ENCODE measurements around the gene TADA1. TPM values are rescaled to one million over a fixed set of nuclear protein-coding genes. Genes with fewer than 3 reads are reported as not detected.

Gene TADA1
- polyA plus RNA-seq, 4 donors: 9.0 to 17.4 (median 11.3) TPM

- H3K4me1 ChIP-seq (ENCODE audit: control insufficient read depth in 3 of 3, insufficient read depth in 2 of 3, low read depth in 1 of 3, low read length in 2 of 3): no peaks in the 10 kb centered on the region
- no peak for DNase-seq
- no peaks in the 10 kb centered on the region for H3K9me3 ChIP-seq (ENCODE audit: control insufficient read depth in 2 of 2, insufficient read depth in 1 of 2, low read depth in 1 of 2, low read length in 1 of 2)
- no peak overlapping the region for H3K4me3 ChIP-seq (ENCODE audit: low read depth in 1 of 3, low read length in 3 of 3)
- no peaks in the 10 kb centered on the region for H3K36me3 ChIP-seq (ENCODE audit: control insufficient read depth in 3 of 3, insufficient read depth in 2 of 3, low read depth in 1 of 3, low read length in 3 of 3)
- no peak for FAIRE-seq
- 64 to 77% (median 66%) methylated on average over 2 of the region's 2 CpGs for WGBS, 3 donors
- no peaks in the 10 kb centered on the region for H3K27me3 ChIP-seq (ENCODE audit: control insufficient read depth in 3 of 3, insufficient read depth in 3 of 3, low read length in 3 of 3)
- no peak overlapping the region for H3K27ac ChIP-seq (ENCODE audit: low read depth in 1 of 3, low read length in 2 of 3)
Measured at GRCh38 chr1:166905136-166905535, 29.1 kb upstream of the TADA1 start.

GRCh38 chr1:166903232-166903631 is 27.2 kb upstream of the TADA1 start:
- no peaks in the 10 kb centered on the region for H3K9me3 ChIP-seq (ENCODE audit: control insufficient read depth in 2 of 2, insufficient read depth in 1 of 2, low read depth in 1 of 2, low read length in 1 of 2)
- WGBS, 3 donors: 63 to 79% (median 64%) methylated on average over 1 of the region's 1 CpG
- no peak overlapping the region for H3K4me3 ChIP-seq (ENCODE audit: low read depth in 1 of 3, low read length in 3 of 3)
- H3K27me3 ChIP-seq (ENCODE audit: control insufficient read depth in 3 of 3, insufficient read depth in 3 of 3, low read length in 3 of 3): no peaks in the 10 kb centered on the region
- no peaks in the 10 kb centered on the region for H3K36me3 ChIP-seq (ENCODE audit: control insufficient read depth in 3 of 3, insufficient read depth in 2 of 3, low read depth in 1 of 3, low read length in 3 of 3)
- FAIRE-seq (no peak), DNase-seq (no peak)
- H3K4me1 ChIP-seq (ENCODE audit: control insufficient read depth in 3 of 3, insufficient read depth in 2 of 3, low read depth in 1 of 3, low read length in 2 of 3): no peaks in the 10 kb centered on the region
- H3K27ac ChIP-seq (ENCODE audit: low read depth in 1 of 3, low read length in 2 of 3): no peak overlapping the region

DNA sequence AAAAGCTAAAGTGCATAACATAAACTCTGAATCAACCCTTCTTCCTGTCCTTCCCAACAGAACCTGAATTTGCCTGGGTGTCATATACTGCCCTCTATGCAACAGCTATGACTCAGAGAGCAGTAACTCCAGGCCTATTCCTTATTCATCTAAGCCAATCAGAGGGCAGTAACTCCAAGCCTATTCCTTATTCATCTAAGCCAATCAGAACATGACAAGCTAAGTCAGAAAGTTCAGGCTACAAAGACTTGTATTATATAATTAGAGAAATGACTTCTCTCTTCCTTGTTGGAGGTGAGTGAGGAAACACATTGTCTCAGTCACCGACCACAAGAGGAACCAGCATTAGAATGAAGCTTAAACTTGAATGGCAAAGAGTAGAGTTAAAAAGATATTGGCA is 26.2 kb upstream of the TADA1 start:
- FAIRE-seq: no peak
- H3K4me1 ChIP-seq (ENCODE audit: control insufficient read depth in 3 of 3, insufficient read depth in 2 of 3, low read depth in 1 of 3, low read length in 2 of 3): no peaks in the 10 kb centered on the region
- H3K27ac ChIP-seq (ENCODE audit: low read depth in 1 of 3, low read length in 2 of 3): no peak overlapping the region
- 59 to 85% (median 75%) methylated on average over 1 of the region's 1 CpG for WGBS, 3 donors
- no peaks in the 10 kb centered on the region for H3K36me3 ChIP-seq (ENCODE audit: control insufficient read depth in 3 of 3, insufficient read depth in 2 of 3, low read depth in 1 of 3, low read length in 3 of 3)
- peak in 1 of 2 donors; percentile 38 for DNase-seq
- H3K27me3 ChIP-seq (ENCODE audit: control insufficient read depth in 3 of 3, insufficient read depth in 3 of 3, low read length in 3 of 3): no peaks in the 10 kb centered on the region
- H3K4me3 ChIP-seq (ENCODE audit: low read depth in 1 of 3, low read length in 3 of 3): no peak overlapping the region
- H3K9me3 ChIP-seq (ENCODE audit: control insufficient read depth in 2 of 2, insufficient read depth in 1 of 2, low read depth in 1 of 2, low read length in 1 of 2): peaks cover 0 to 6% of the 10 kb centered on the region in 2 donors

DNA sequence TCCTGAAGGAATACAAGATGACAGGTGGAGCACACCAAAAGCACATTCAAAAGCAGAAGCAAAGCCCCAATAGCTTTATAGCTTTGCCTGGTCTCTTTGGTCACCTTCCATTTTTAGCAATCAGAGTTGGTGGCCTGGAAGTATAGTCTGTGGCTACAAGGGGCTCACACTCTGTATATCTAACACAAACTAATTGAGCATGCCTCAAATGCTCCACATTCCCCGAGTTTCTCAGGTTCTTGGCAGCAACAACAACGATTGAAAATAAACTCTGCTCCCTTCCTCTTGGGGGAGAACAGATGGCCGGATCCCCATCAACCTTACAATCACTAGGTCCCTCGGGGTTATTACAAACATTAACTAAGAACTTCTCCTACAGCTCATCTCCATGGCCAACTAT is 24.9 kb upstream of the TADA1 start:
- WGBS, 3 donors: 38 to 47% (median 40%) methylated on average over 4 of the region's 4 CpGs
- DNase-seq: no peak
- Histone ChIP-seq H3K4me3 (ENCODE audit: low read depth in 1 of 3, low read length in 3 of 3) (no peak overlapping the region), H3K36me3 (ENCODE audit: control insufficient read depth in 3 of 3, insufficient read depth in 2 of 3, low read depth in 1 of 3, low read length in 3 of 3) (no peaks in the 10 kb centered on the region), H3K4me1 (ENCODE audit: control insufficient read depth in 3 of 3, insufficient read depth in 2 of 3, low read depth in 1 of 3, low read length in 2 of 3) (no peaks in the 10 kb centered on the region), H3K9me3 (ENCODE audit: control insufficient read depth in 2 of 2, insufficient read depth in 1 of 2, low read depth in 1 of 2, low read length in 1 of 2) (peaks cover 0 to 8% of the 10 kb centered on the region in 2 donors), H3K27me3 (ENCODE audit: control insufficient read depth in 3 of 3, insufficient read depth in 3 of 3, low read length in 3 of 3) (no peaks in the 10 kb centered on the region), H3K27ac (ENCODE audit: low read depth in 1 of 3, low read length in 2 of 3) (no peak overlapping the region)
- no peak for FAIRE-seq

GRCh38 chr1:166899769-166900168 is 23.7 kb upstream of the TADA1 start:
- no peak overlapping the region for H3K4me3 ChIP-seq (ENCODE audit: low read depth in 1 of 3, low read length in 3 of 3)
- DNase-seq (no peak), FAIRE-seq (no peak)
- H3K9me3 ChIP-seq (ENCODE audit: control insufficient read depth in 2 of 2, insufficient read depth in 1 of 2, low read depth in 1 of 2, low read length in 1 of 2): peaks cover 0 to 8% of the 10 kb centered on the region in 2 donors
- no peaks in the 10 kb centered on the region for H3K27me3 ChIP-seq (ENCODE audit: control insufficient read depth in 3 of 3, insufficient read depth in 3 of 3, low read length in 3 of 3)
- H3K27ac ChIP-seq (ENCODE audit: low read depth in 1 of 3, low read length in 2 of 3): no peak overlapping the region
- no peaks in the 10 kb centered on the region for H3K36me3 ChIP-seq (ENCODE audit: control insufficient read depth in 3 of 3, insufficient read depth in 2 of 3, low read depth in 1 of 3, low read length in 3 of 3)
- no peaks in the 10 kb centered on the region for H3K4me1 ChIP-seq (ENCODE audit: control insufficient read depth in 3 of 3, insufficient read depth in 2 of 3, low read depth in 1 of 3, low read length in 2 of 3)

DNA sequence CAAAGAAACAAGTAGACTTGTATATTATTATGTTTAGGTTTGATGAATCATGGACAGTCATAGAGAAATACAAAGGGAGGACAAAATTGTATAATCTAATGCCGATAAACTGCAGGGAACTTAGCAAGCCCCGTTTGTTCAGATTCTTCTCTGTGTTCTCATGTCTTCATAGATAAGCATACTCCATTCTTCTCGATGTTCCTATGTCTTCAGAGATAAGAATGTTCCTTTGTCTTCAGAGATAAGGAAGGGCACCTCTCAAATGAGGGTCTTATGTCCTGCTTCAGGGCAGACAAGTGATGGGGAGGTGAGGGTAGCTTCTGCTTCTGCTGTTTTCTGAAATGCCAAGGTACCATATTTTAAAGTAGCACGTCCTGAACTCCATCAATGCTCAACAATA is 19.7 kb upstream of the TADA1 start:
- FAIRE-seq: no peak

GRCh38 chr1:166889776-166890175 is 13.7 kb upstream of the TADA1 start:
- FAIRE-seq (no peak), DNase-seq (no peak)
- H3K9me3 ChIP-seq (ENCODE audit: control insufficient read depth in 2 of 2, insufficient read depth in 1 of 2, low read depth in 1 of 2, low read length in 1 of 2): no peaks in the 10 kb centered on the region
- H3K27me3 ChIP-seq (ENCODE audit: control insufficient read depth in 3 of 3, insufficient read depth in 3 of 3, low read length in 3 of 3): peaks cover 0 to 21% (median 2%) of the 10 kb centered on the region in 3 donors
- no peaks in the 10 kb centered on the region for H3K36me3 ChIP-seq (ENCODE audit: control insufficient read depth in 3 of 3, insufficient read depth in 2 of 3, low read depth in 1 of 3, low read length in 3 of 3)
- no peaks in the 10 kb centered on the region for H3K4me1 ChIP-seq (ENCODE audit: control insufficient read depth in 3 of 3, insufficient read depth in 2 of 3, low read depth in 1 of 3, low read length in 2 of 3)
- no peak overlapping the region for H3K4me3 ChIP-seq (ENCODE audit: low read depth in 1 of 3, low read length in 3 of 3)
- H3K27ac ChIP-seq (ENCODE audit: low read depth in 1 of 3, low read length in 2 of 3): no peak overlapping the region

More for the DNA sequence above, 19.7 kb upstream of the TADA1 start:
- DNase-seq: no peak
- no peak overlapping the region for H3K27ac ChIP-seq (ENCODE audit: low read depth in 1 of 3, low read length in 2 of 3)
- peaks cover 0 to 8% of the 10 kb centered on the region in 2 donors for H3K9me3 ChIP-seq (ENCODE audit: control insufficient read depth in 2 of 2, insufficient read depth in 1 of 2, low read depth in 1 of 2, low read length in 1 of 2)
- 46 to 71% (median 70%) methylated on average over 4 of the region's 4 CpGs for WGBS, 3 donors
- no peak overlapping the region for H3K4me3 ChIP-seq (ENCODE audit: low read depth in 1 of 3, low read length in 3 of 3)
- peaks cover 0 to 10% (median 2%) of the 10 kb centered on the region in 3 donors for H3K27me3 ChIP-seq (ENCODE audit: control insufficient read depth in 3 of 3, insufficient read depth in 3 of 3, low read length in 3 of 3)
- no peaks in the 10 kb centered on the region for H3K4me1 ChIP-seq (ENCODE audit: control insufficient read depth in 3 of 3, insufficient read depth in 2 of 3, low read depth in 1 of 3, low read length in 2 of 3)
- H3K36me3 ChIP-seq (ENCODE audit: control insufficient read depth in 3 of 3, insufficient read depth in 2 of 3, low read depth in 1 of 3, low read length in 3 of 3): no peaks in the 10 kb centered on the region

DNA sequence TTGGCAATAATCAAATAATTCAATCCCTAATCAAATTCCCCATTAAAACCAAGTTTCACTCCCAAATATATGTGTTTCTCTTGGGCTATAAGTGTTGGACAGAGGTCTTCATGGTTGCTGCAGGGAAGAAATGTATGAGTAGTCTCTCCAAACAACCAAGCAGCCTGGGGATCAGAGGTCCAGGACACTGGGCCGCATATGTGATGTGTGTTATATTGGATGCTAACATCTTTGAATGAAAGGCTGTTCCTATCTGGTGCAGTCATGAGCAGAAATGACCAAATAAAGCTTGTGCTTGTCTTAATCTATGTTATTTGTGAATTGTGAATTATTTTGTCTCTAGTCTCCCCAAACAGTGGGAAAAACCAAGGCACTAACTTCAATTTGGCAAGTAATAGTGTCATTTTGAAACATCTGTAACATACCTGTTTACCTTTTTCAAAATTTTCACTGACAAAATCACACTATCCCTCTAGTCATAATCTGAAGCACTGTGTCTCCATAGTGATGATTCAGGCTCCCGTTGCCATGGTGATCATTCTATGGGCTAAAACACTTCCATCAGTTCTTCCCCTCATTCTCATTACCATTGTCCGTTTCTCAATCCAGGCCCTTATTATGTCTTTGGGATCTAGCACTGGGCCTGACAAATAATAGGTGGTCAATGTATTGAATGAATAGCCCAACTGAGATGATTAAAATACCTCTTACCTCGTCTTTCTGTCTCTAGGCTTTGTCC is 12.5 kb upstream of the TADA1 start:
- FAIRE-seq (no peak), DNase-seq (no peak)
- Histone ChIP-seq H3K4me1 (ENCODE audit: control insufficient read depth in 3 of 3, insufficient read depth in 2 of 3, low read depth in 1 of 3, low read length in 2 of 3) (peaks cover 0 to 4% (median 0%) of the 10 kb centered on the region in 3 donors), H3K4me3 (ENCODE audit: low read depth in 1 of 3, low read length in 3 of 3) (no peak overlapping the region), H3K36me3 (ENCODE audit: control insufficient read depth in 3 of 3, insufficient read depth in 2 of 3, low read depth in 1 of 3, low read length in 3 of 3) (no peaks in the 10 kb centered on the region), H3K27ac (ENCODE audit: low read depth in 1 of 3, low read length in 2 of 3) (no peak overlapping the region), H3K9me3 (ENCODE audit: control insufficient read depth in 2 of 2, insufficient read depth in 1 of 2, low read depth in 1 of 2, low read length in 1 of 2) (no peaks in the 10 kb centered on the region), H3K27me3 (ENCODE audit: control insufficient read depth in 3 of 3, insufficient read depth in 3 of 3, low read length in 3 of 3) (peaks cover 0 to 30% (median 0%) of the 10 kb centered on the region in 3 donors)
- WGBS, 3 donors: 79 to 83% (median 82%) methylated on average over 4 of the region's 4 CpGs

- no peak for DNase-seq
- Histone ChIP-seq H3K4me3 (ENCODE audit: low read depth in 1 of 3, low read length in 3 of 3) (no peak overlapping the region), H3K9me3 (ENCODE audit: control insufficient read depth in 2 of 2, insufficient read depth in 1 of 2, low read depth in 1 of 2, low read length in 1 of 2) (no peaks in the 10 kb centered on the region), H3K36me3 (ENCODE audit: control insufficient read depth in 3 of 3, insufficient read depth in 2 of 3, low read depth in 1 of 3, low read length in 3 of 3) (no peaks in the 10 kb centered on the region), H3K4me1 (ENCODE audit: control insufficient read depth in 3 of 3, insufficient read depth in 2 of 3, low read depth in 1 of 3, low read length in 2 of 3) (peaks cover 0 to 4% (median 0%) of the 10 kb centered on the region in 3 donors), H3K27me3 (ENCODE audit: control insufficient read depth in 3 of 3, insufficient read depth in 3 of 3, low read length in 3 of 3) (peaks cover 0 to 29% (median 0%) of the 10 kb centered on the region in 3 donors), H3K27ac (ENCODE audit: low read depth in 1 of 3, low read length in 2 of 3) (no peak overlapping the region)
- FAIRE-seq: no peak
- 84 to 96% (median 88%) methylated on average over 3 of the region's 3 CpGs for WGBS, 3 donors
Measured at GRCh38 chr1:166884971-166885370, 8.9 kb upstream of the TADA1 start.

All from small intestine (tissue), 7 donors.